ENCODE measurements around the gene SLC22A5.
A peak's percentile ranks its signal among the peaks of the same experiment; 100 is the strongest.
"Not testable (repeated sequence)": the region's sequence is repeated elsewhere in the genome, so short reads cannot be mapped to it uniquely, and the experiment has no call there.

The SLC22A5 gene

DNA sequence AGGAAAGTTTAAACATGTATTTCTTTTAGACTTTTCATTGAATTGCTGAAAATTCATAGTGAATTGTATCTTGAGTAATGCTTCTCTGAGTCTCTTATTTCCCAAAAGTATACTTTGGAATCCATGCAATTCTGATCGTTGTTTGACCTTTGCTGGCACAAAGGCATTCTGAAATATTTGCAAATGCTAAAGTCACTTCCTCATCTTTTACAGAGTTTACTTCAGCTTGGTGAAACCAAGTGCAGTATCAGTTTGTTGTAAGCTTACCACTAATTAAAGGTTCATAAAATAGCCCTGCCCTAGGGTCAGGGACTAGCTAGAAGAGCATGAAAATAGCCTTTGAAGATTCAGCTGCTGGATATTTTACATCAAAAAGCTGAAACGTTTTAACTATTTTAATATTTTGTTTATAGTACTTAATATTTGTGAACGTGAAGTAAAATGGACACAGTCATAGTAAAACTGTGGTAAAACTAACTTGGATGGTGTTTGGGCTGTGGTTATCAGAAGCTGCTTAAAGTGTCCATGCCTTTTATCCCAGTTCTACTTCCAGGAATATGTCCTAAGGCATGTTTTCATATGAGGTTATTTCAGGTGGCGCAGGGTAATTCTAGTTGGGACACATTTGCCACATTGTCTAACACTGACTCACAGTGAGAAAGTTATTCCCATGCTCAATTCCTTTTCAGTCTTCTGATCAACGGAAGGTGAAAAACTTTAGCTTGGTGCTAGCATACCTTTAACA lies 45.3 kb downstream of the SLC22A5 start:
- DNase-seq = no peak

DNA sequence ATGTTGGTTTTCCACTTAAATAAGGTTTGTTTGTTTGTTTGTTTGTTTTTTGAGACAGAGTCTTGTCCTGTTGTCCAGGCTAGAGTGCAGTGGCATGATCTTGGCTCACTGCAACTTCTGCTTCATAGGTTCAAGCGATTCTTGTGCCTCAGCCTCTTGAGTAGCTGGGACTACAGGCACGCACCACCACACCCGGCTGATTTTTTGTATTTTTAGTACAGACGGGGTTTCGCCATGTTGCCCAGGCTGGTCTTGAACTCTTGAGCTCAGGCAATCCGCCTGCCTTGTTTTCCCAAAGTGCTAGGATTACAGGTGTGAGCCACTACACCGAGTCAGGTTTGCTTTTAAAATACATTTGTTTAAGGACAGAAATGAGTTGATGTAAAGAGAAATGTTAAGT lies 46.0 kb downstream of the SLC22A5 start:
- DNase-seq = not testable (repeated sequence)

DNA sequence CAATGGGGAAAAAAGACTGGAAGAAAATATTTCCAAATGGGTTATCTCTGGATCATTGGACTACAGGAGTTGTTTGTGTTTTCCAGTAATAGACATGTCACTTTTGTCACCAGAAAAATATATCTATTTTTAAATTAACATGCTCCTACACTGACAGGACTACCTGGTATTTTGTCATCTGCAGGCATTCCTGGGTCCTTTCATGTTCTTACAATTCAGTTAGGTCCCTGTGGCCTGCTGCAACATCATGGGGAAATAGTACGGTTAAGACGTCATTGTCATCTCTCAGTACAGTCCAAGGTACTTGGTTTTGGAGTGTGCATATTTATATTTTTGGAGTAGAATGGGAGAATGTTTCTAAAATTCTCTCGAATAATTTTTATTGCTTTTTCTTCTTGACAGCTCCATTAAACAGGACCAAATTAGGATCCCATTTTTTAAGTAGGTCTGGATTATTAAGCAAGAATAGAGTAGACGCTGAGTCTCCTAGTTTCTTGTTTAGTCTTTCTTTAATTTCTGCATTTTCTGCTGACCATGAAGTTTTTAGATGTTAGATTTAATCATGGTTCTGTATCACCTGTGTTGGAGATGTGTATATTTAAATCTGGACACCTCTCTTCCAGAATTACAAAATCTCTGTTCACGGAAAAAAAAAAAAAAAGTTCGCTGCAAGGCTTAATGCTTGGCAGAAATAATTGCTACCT lies 46.9 kb downstream of the SLC22A5 start:
- no peak for DNase-seq

DNA sequence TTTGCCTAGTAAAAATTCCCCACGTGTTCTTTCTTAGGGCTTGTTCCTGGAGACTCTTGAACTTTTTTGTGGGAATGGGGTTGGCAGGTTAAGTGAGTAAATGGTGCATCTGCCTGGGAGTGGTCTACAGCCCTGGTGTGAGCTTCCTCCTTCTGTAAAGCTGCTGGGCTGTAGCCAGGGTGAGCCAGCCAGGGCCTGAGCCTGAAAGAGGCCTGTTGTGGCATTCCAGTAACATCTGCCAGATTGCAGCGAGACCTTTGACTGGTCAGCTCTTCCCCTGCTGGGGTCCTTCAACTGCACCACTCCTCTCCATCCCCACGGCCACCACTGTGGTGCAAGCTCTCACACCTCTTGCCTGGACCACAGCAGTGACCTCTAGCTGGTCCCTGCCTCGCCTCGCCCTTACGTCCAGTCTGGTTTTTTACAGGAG lies 47.5 kb downstream of the SLC22A5 start:
- no peak for DNase-seq

DNA sequence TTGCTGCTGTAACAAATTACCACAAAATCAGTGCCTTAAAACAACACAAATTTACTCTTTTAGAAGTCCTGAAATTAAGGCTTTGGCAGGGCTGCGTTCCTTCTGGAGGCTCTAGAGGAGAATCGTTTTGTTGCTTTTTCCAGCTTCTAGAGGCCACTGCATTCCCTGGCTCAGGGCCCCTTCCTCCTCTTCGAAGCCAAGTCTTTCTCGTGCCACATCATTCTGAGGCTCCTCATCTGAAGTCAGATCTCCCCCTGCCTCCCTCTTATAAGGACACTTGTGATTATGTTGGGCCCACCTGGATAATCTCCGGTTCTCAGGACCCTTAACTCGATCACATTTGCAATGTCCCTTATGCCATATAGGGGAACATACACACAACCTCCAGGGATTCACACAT lies 48.0 kb downstream of the SLC22A5 start:
- no peak for DNase-seq

DNA sequence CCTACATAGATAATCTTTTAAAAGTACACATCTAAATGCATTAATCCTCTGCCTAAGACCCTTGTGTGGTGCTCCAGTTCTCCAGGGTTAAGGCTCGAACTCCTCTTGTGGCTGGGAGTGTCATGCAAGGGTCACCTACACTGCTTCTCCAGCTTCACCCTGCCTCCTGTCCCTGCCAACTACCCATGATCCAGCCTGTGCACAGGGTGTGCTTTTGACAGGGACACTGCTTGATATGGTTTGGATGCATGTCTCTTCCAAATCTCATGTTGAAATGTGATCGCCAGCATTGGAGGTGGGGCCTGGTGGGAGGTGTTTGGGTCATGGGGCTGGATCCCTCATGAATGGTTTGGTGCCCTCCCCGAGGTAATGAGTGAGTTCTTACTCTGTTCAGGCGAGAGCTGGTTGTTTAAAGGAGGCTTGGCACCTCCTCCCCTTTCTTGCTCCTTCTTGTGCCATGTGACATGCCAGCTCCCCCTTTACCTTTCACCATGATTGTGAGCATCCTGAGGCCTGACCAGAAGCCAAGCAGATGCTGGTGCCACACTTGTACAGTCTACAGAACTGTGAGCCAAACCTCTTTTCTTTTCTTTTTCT lies 48.5 kb downstream of the SLC22A5 start:
- DNase-seq = no peak

DNA sequence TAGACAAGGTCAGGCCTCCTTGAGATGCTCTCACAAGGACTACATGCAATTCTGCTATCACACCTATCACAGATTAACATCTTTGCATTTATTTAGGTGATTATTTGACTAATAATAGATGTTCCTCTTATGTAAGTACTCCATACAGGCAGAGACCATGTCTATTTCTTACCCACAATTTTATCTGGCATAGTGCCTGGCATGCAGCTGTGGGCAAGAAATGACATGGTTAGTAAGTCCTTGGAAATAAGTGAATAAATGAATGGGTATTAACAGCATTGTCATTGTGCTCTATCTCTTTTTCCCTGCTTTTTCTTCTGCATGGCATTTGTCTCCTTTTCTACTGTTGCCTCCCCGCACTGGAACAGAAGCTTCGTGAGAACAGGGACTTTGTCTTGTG lies 49.4 kb downstream of the SLC22A5 start:
- DNase-seq = no peak

DNA sequence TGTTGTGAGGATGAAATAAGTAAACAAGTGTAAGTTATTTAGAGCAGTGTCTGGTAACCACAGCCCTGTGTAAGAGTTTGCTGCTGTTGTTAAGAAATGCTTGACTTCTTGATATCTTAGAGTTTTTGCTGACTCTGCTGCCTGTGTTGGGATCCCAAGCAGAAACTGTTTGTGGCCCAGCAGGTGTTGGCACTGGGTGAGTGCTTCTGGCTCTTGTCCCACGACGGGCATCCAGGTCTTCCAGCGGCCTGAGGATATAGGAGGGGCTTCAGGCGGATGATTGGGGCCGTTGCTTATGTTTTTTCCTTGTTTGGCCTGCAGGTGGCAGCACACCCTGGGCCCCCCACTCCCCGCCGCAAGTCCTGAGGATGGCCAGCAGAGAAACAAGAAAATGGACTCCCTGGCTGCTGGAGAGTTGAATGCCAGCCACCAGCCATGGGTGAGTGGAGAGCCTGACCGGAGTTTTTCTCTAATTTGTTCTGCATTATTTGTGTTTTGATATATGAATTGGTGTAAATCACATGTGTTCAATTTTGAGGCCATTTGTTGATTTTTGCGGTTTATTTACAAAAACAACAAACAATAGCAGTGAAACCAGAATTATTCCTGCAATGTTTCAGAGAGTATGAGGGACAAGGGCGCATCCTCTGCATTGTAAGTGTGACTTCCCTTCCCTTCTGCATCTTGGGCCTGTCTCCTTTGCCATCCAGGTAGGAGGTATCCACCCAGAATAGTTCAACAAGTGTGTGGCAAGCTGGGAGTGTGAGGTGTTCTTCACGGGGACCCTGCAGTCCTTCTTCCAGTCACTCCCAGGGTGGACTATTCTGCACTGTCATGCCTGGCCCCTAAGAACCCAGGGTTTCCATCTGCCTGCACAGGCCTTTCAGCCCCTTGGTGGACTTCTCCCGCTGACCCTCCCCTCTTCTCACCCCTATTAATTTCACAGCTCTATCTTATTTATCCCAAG lies 50.3 kb downstream of the SLC22A5 start:
- peak; percentile 75 for DNase-seq

DNA sequence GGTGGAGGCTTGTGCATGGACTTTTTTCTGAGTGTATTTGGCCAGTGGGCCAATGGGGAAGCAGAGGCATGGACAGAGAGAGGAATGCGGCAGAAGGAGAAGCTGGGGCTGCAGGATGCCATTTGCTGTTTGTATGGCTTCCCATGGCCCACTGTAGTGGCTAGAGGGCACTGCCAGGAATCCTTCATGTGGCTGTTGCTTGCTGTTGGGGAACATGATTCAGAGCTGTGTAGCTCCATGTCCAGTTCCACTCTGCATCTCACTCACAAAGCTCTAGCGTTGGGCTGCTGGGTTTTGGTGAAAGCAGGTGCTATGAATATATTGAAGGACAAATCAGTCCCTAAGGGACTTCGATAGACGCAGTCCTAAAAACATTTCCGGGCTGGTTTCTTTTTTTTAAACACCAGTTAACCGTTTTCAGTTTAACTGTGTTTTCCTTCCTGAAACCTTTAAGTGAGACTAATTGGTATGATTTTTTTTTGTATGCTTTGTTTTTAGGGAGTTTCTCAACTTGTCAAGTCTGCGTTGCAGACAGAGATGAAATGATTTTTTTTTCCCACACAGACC lies 51.3 kb downstream of the SLC22A5 start:
- DNase-seq = peak; percentile 61

DNA sequence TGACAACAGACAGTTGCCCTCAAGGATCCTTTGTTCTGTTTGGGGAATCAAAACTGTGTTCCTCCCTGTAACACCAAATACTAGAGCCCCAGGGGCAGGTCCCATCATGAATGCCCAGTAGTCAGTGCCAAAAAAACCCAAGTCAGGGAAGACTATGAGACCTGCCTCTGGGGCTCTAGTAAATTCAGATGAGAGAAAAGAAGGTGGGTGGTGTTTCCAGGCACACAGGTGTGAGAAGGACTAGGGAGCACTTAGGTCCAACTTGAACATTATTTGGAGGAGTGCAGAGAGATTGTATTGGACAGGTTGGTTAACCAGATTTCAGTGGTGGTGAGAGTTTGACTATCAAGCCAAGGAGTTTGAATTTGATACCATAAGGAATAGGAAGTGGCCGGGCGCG lies 52.0 kb downstream of the SLC22A5 start:
- no peak for DNase-seq

DNA sequence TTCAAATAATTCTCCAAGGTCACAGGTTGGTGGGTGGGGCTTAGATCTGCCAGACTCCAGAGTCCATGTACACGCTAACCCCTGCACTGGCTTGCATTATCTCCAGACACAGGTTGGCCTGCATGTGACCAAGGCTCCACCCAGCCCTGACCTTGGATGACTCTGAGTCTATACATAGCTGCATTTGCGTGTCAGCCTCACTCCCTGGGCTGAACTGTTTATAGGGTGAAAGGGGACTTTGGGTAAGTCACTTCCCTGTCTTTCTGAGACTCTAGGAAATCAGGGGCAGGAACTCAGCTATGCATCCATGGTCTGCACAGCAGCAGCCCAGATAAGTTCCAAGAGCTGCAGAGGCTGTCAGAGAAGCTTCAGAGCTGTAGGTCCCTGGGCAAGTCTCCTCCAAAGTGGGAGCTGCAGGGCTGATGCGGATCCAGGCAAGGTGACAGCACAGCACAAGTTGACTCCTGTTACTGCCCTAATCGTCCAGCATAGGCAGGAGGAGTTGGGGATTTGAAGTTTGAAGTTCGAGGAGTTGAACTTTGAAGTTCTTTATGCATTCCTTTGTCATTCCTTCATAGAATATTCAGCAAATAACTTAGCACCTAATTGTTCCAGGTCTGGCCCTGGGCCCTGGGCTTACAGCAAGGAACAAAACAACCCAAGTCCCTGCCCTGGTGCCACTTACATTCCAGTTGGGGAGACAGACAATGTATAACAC lies 53.4 kb downstream of the SLC22A5 start:
- DNase-seq = no peak

DNA sequence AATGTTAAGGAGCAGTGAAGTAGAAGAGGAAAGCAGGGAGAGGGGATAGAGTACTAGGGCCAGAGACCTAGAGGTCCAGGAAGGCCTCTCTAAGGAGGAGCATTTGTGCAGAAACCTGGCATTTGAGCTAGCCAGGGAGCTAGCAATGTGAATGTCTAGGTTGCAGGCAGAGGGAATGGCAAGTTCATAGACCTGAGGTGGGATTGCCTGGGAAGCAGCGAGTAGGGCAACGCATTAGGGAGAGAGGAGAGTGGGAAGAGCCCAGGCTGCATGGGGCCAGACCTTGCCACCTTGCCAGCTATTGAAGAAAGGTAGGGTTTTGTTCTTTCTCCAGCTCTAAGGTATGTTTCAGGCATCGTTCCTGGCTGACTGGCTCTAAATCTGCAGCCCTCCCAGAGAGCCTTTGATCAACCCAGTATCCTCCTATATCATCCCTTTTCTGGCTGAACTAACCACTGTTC lies 54.0 kb downstream of the SLC22A5 start:
- no peak for DNase-seq

DNA sequence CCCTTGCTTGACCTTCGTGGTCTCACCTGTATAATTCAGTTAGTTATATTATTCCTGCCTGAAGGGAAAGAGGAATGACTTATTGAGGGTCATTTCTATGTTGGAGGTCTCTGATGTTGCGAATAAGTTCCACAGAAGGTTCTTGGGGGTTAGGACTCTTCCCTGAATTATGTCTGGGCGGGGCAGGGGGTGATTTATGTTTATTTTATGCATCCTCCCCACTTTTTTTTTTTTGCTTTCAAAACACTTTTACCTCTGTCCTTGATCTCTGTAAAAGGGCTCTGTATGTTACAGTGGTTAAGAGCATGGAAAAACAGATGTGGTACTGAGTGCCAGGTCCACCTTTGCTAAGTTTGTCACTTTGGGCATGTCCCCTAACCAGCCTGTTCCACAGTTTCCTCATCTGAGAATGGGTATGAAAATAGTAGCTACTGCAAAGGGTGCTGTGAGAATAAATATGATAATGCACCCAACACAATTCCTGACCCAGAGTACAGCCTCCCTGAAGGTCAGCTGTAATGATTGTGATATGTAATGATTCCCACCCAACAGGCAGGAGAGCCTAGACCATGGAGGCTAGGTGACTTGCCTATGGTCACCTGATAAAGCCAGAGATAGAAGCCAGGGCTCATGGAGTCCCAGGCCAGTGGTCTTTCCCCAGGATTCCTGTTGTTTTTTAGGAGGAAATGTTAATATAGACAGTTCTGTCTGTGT lies 54.8 kb downstream of the SLC22A5 start:
- no peak for DNase-seq

DNA sequence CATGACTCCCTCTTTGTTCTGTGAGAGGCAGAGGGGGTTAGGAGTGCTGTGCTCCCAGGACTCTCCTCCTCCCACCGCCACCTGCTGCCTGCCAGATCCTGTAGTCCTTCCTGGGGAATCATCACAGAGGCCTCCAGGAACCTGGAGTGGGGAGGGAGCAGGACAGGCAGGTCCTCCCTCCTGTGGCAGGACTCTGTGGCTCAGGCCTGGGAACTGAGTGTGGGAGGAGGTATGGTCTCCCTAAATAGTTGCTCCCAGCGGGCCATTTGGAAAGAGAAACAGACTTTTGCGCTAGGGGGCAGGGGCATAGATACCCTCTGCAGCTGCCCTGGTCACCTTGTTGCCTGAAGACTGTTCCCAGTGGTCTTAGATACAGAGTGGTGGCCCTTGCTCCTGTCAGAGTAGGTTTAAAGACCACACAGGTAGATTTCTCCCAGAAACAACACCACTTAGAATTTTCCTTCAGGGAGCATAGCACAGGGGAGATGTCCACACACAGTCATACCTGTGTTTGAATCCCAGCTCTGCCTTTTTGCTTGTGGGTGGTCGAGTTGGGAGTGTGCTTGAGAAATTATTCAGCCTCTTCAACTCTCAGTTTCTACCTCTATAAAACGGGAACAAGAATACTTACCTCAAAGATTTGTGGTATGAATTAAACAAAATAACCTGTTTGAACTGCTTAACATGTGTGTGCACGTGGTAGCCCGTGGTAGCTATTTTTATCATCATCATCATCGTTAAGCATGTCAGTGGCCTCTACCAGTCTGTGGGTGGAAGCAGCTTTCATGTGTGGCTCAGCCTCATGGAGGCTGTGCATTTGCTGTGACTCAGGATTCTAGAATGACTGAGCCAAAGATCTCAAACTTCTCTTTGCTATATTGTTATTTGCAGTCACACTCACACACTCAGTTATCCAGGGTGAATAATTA lies 55.8 kb downstream of the SLC22A5 start:
- peak; percentile 84 for DNase-seq

DNA sequence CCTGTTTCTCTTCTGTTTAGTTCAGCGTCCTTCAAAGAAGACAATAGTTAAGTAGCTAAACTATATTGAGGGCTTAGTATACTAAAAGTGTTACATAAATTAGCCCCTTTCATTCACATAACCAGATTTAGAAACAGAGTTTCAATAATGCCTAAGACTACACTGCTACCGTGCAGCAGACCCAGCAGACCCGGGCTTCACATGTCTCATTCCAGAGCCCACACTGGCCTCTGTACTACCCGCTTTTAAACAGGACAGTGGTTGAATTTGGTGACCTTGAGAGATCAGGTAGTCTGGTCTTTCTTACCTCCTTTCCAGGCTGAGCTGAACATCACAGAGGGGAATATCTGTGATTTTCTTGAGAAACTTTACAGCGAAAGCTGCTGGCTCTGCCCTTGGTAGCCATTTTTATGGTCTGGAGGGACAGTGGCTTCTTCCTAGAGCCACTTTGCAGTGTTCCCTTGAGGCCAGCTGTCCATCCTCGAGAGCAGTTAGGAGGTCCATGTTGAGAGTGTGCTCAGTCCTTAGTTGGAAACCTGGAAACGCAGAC lies 56.5 kb downstream of the SLC22A5 start:
- no peak for DNase-seq

DNA sequence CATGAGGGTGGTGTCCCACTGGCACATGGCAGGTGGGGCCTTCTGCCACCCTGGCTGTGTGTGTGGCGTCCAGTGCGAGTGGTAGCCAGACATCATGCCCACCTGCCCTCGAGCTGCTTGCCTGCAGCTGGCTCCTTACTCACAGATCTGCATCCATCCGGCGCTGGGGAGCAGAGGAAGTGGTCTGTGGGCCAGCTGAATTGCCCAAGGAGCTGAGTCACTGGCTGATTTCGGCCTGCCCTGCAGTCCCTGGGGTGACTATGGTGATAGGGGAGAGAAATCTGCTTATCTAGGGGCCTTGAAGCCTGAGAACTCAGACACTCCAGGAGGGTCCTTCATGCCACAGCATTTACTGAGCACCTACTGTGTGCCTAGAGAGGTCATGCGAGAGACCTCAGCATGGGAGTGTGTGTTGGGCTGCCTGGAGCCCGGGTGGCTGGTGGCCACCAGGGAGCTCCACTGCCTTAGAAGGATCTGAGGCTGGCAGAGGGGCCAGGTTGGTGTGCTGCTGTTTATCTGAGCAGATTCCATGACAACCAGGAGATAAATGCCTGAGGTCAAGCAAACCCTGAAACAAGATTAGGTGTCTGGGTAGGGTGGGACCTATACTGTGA lies 57.1 kb downstream of the SLC22A5 start:
- peak; percentile 73 for DNase-seq

DNA sequence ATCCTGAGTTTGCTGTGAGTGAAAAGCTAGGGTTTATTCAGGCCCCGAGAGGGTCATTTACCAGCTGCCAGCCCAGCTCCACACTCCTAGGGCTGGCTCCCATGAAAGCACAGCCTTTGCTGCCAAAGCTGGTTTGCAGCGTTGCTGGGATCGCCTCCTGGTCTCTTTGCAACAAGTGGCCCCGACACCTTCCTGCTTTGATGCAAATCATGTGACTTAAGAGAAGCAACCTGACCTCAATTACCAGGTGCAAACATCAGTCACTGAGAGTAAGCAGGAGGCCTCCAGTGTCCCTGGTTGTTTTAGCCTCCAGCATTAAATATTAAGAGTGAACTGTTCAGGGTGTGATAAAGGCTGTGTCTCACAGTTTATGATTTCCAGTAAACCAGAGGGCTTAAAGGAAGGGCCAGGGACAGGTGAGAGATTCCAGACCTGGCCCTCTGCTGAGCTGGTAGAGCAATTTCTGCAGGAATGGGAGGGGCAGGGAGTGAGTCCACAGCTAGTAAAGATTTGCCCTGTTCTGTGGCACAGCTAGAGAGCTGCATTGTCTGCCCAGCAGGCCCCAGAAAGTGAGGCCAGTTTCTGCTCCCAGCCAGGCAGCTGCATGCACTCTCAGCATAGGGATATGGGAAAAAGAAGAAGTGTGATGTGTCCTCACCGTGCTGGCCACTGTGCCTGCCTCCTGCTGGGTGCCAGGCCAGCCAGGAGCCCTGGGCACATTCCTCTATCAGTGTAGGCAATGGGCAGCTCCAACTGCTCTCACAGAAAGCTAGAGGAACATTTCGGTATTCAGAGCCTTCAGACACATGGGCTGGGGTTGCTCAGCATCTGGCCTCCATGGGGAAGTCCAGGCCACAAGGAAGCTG lies 58.0 kb downstream of the SLC22A5 start:
- DNase-seq = peak; percentile 79

DNA sequence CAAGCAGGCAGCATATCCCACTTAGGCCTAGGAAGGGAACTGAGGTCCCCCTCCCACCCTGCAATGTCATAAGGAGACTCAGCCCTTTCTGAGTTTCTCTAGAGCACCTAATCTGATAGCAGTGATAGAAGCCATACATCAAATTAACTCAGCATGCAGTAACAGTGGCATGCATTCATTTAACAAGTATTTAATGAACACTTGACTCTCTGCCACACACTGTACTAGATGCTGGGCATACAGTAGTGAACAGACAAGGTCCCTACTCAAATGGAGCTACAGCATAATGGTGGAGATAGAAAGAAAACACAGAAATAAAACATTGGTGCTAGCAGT lies 58.6 kb downstream of the SLC22A5 start:
- no peak for DNase-seq
